Activated CD8-positive, alpha-beta T cell treated with anti-CD3 and anti-CD28 coated beads, Interleukin-2, amount 10 ng/mL, durations not matched to agents 7 days and 5 days (primary cell): ENCODE results near the gene EFNA2. TPM values are rescaled to one million over a fixed set of nuclear protein-coding genes. Genes with fewer than 3 reads are reported as not detected.

Source experiments
- ATAC-seq: fragments of 150-1000 bp; cut with Tn5 transposase; one replicate; pipeline ENCODE4 v1.10.0; 2021; ENCODE audit warnings: moderate library complexity
- CTCF ChIA-PET: fragments of 350-600 bp; sonication (Branson Sonifier 250); formaldehyde crosslinking; loops from one replicate; lab custom pipeline; 2021; ENCODE audit warnings: antibody characterized with exemption; lab: Charles Lee
- POLR2A ChIA-PET: fragments of 350-600 bp; sonication (Branson Sonifier 250); formaldehyde crosslinking; loops from one replicate; lab custom pipeline; 2021; ENCODE audit warnings: antibody characterized with exemption; lab: Charles Lee
- DNase-seq: peaks from one replicate; pipeline ENCODE4 v3.0.0-alpha.2; 2020
- H3K27ac Mint-ChIP-seq: one replicate; pipeline ENCODE4 v1.8.0; 2021; ENCODE audit warnings: mild to moderate bottlenecking, mixed read lengths
- H3K27me3 Mint-ChIP-seq: one replicate; pipeline ENCODE4 v1.8.0; 2021; ENCODE audit warnings: low read depth, mixed read lengths
- H3K36me3 Mint-ChIP-seq: one replicate; pipeline ENCODE4 v1.8.0; 2021; ENCODE audit warnings: low read depth, mixed read lengths
- H3K4me1 Mint-ChIP-seq: one replicate; pipeline ENCODE4 v1.8.0; 2021; ENCODE audit warnings: low read depth, mixed read lengths
- H3K4me3 Mint-ChIP-seq: one replicate; pipeline ENCODE4 v1.8.0; 2021; ENCODE audit warnings: mild to moderate bottlenecking, mixed read lengths
- H3K9me3 Mint-ChIP-seq: one replicate; pipeline ENCODE4 v1.8.0; 2022; ENCODE audit warnings: mixed read lengths; ENCODE audit not compliant: insufficient read depth
- total RNA-seq, 2 experiments: library from RNA; stranded (reverse); gene quantifications; one replicate each; pipeline ENCODE4 v1.2.3, GENCODE V29; 2021

EFNA2 gene
- total RNA-seq = not detected

- H3K27ac Mint-ChIP-seq = no peak within 1 kb of the TSS
- no peak for DNase-seq
- peaks cover 25% of the 10 kb centered on the region for H3K27me3 Mint-ChIP-seq
- POLR2A ChIA-PET = no interaction called here
- ATAC-seq = no peak
- H3K36me3 Mint-ChIP-seq = no peaks in the 10 kb centered on the region
- CTCF ChIA-PET = no interaction called here
- peak within 1 kb of the TSS; percentile 36 for H3K4me3 Mint-ChIP-seq
- no peaks in the 10 kb centered on the region for H3K9me3 Mint-ChIP-seq
- peaks cover 10% of the 10 kb centered on the region for H3K4me1 Mint-ChIP-seq
These were observed at the start of gene EFNA2 for GRCh38 chr19:1285737-1286360. TSS of gene EFNA2 (plus strand) at chr19:1285873. CDS start at chr19:1286169, 296 bp downstream.

- DNase-seq (no peak), ATAC-seq (no peak)
- Mint-ChIP-seq H3K36me3 (no peaks in the 10 kb centered on the region), H3K9me3 (no peaks in the 10 kb centered on the region), H3K4me3 (no peak overlapping the region), H3K27ac (no peak overlapping the region), H3K4me1 (peaks cover 18% of the 10 kb centered on the region), H3K27me3 (peaks cover 17% of the 10 kb centered on the region)
- POLR2A ChIA-PET = no interaction called here
- CTCF ChIA-PET = interaction anchor here (1.2 kb wide), 1 partner anchor 123 kb away, joined by 4 read pairs; no protein-coding TSS in a partner anchor
These were observed 49.1 kb upstream of the EFNA2 start for GRCh38 chr19:1236576-1236975.

- Mint-ChIP-seq H3K4me1 (peaks cover 18% of the 10 kb centered on the region), H3K4me3 (no peak overlapping the region), H3K27ac (no peak overlapping the region), H3K27me3 (peaks cover 17% of the 10 kb centered on the region), H3K36me3 (no peaks in the 10 kb centered on the region), H3K9me3 (no peaks in the 10 kb centered on the region)
- DNase-seq (no peak), ATAC-seq (no peak)
- ChIA-PET POLR2A (no interaction called here), CTCF (interaction anchor here (1.2 kb wide), 1 partner anchor 124 kb away, joined by 4 read pairs; no protein-coding TSS in a partner anchor)
These were observed 48.5 kb upstream of the EFNA2 start for GRCh38 chr19:1237027-1237659.

- no peak for DNase-seq
- CTCF ChIA-PET = interaction anchor here (0.9 to 1.5 kb wide), 3 partner anchors 15 to 31 kb away, joined by 3 to 4 read pairs (median 3); no protein-coding TSS in a partner anchor
- H3K36me3 Mint-ChIP-seq = no peaks in the 10 kb centered on the region
- H3K27me3 Mint-ChIP-seq = peaks cover 17% of the 10 kb centered on the region
- peak within 1 kb of the TSS; percentile 32 for H3K27ac Mint-ChIP-seq
- H3K4me1 Mint-ChIP-seq = peaks cover 20% of the 10 kb centered on the region
- peak within 1 kb of the TSS; percentile 67 for H3K4me3 Mint-ChIP-seq
- no peaks in the 10 kb centered on the region for H3K9me3 Mint-ChIP-seq
- ATAC-seq = peak; percentile 2
- POLR2A ChIA-PET = no interaction called here
These were observed 47.8 kb upstream of the EFNA2 start, which contains the start of gene CBARP for GRCh38 chr19:1237754-1238368. TSS of gene CBARP (minus strand) at chr19:1238005. CDS start at chr19:1236100, 1,905 bp downstream.

GRCh38 chr19:1238369-1239303, 47.0 kb upstream of the EFNA2 start:
- POLR2A ChIA-PET = no interaction called here
- H3K9me3 Mint-ChIP-seq = no peaks in the 10 kb centered on the region
- CTCF ChIA-PET = interaction anchor here (0.9 to 1.5 kb wide), 3 partner anchors 16 to 32 kb away, joined by 3 to 4 read pairs (median 3); no protein-coding TSS in a partner anchor
- peaks cover 17% of the 10 kb centered on the region for H3K27me3 Mint-ChIP-seq
- H3K4me3 Mint-ChIP-seq = peak overlapping the region; percentile 67
- no peak for DNase-seq
- H3K27ac Mint-ChIP-seq = peak overlapping the region; percentile 32
- H3K4me1 Mint-ChIP-seq = peaks cover 28% of the 10 kb centered on the region
- H3K36me3 Mint-ChIP-seq = no peaks in the 10 kb centered on the region
- ATAC-seq = no peak

GRCh38 chr19:1239420-1239795, 46.3 kb upstream of the EFNA2 start:
- POLR2A ChIA-PET = no interaction called here
- H3K4me3 Mint-ChIP-seq = no peak overlapping the region
- H3K27ac Mint-ChIP-seq = no peak overlapping the region
- DNase-seq (no peak), ATAC-seq (no peak)
- H3K9me3 Mint-ChIP-seq = no peaks in the 10 kb centered on the region
- peaks cover 17% of the 10 kb centered on the region for H3K27me3 Mint-ChIP-seq
- H3K36me3 Mint-ChIP-seq = peaks cover under 1% of the 10 kb centered on the region
- CTCF ChIA-PET = interaction anchor here (1.1 to 1.5 kb wide), 2 partner anchors 17 to 32 kb away, joined by 3 to 4 read pairs; no protein-coding TSS in a partner anchor
- H3K4me1 Mint-ChIP-seq = peaks cover 33% of the 10 kb centered on the region

- CTCF ChIA-PET = interaction anchor here (0.5 to 8.2 kb wide), 12 partner anchors 24 to 420 kb away, joined by 3 to 606 read pairs (median 4); partner anchors contain the start of genes ARHGAP45, CIRBP, FAM174C and WDR18
- peaks cover 17% of the 10 kb centered on the region for H3K27me3 Mint-ChIP-seq
- POLR2A ChIA-PET = interaction anchor here (1.1 to 7.7 kb wide), 2 partner anchors 28 to 59 kb away, joined by 4 to 218 read pairs; partner anchors contain the start of gene CIRBP
- peak overlapping the region; percentile 88 for H3K4me3 Mint-ChIP-seq
- peaks cover 2% of the 10 kb centered on the region for H3K36me3 Mint-ChIP-seq
- peak; percentile 92 for DNase-seq
- ATAC-seq = peak; percentile 62
- no peaks in the 10 kb centered on the region for H3K9me3 Mint-ChIP-seq
- peak overlapping the region; percentile 32 for H3K27ac Mint-ChIP-seq
- peaks cover 37% of the 10 kb centered on the region for H3K4me1 Mint-ChIP-seq
These were observed 45.6 kb upstream of the EFNA2 start for GRCh38 chr19:1239796-1240737.

GRCh38 chr19:1240925-1241324, 44.7 kb upstream of the EFNA2 start:
- Mint-ChIP-seq H3K9me3 (no peaks in the 10 kb centered on the region), H3K4me1 (peaks cover 37% of the 10 kb centered on the region), H3K27ac (peak overlapping the region; percentile 77), H3K36me3 (peaks cover 2% of the 10 kb centered on the region), H3K27me3 (peaks cover 15% of the 10 kb centered on the region), H3K4me3 (peak overlapping the region; percentile 88)
- POLR2A ChIA-PET = interaction anchor here (1.1 to 7.7 kb wide), 2 partner anchors 27 to 60 kb away, joined by 4 to 218 read pairs; partner anchors contain the start of gene CIRBP
- DNase-seq (no peak), ATAC-seq (no peak)
- CTCF ChIA-PET = interaction anchor here (0.5 to 8.2 kb wide), 14 partner anchors 20 to 419 kb away, joined by 3 to 606 read pairs (median 3); partner anchors contain the start of genes ARHGAP45, CIRBP, FAM174C and WDR18

GRCh38 chr19:1241417-1242095, 44.1 kb upstream of the EFNA2 start, which contains the start of gene ATP5F1D:
TSS of gene ATP5F1D (plus strand) at chr19:1241751. CDS start at chr19:1241851, 100 bp downstream.
- ChIA-PET POLR2A (interaction anchor here (1.1 to 7.7 kb wide), 2 partner anchors 26 to 60 kb away, joined by 4 to 218 read pairs; partner anchors contain the start of gene CIRBP), CTCF (interaction anchor here (1.0 to 8.2 kb wide), 6 partner anchors 20 to 378 kb away, joined by 3 to 606 read pairs (median 4); partner anchors contain the start of genes CIRBP and FAM174C)
- DNase-seq (peak; percentile 96), ATAC-seq (peak; percentile 73)
- Mint-ChIP-seq H3K4me3 (peak within 1 kb of the TSS; percentile 88), H3K27me3 (peaks cover 14% of the 10 kb centered on the region), H3K36me3 (peaks cover 2% of the 10 kb centered on the region), H3K27ac (peak within 1 kb of the TSS; percentile 94), H3K4me1 (peaks cover 37% of the 10 kb centered on the region), H3K9me3 (no peaks in the 10 kb centered on the region)
